GM19043 (cell line): Measurements from ENCODE around the gene HORMAD2.
"Not testable (repeated sequence)": the region's sequence is repeated elsewhere in the genome, so short reads cannot be mapped to it uniquely, and the experiment has no call there.

Experiments
- ATAC-seq: cut with Tn5 transposase; IDR thresholded peaks from one replicate; pipeline ENCODE4 v1.9.1; 2021; ENCODE audit warnings: low read depth; ENCODE audit not compliant: unreplicated experiment

Gene HORMAD2

GRCh38 chr22:30187094-30187493, 106.8 kb downstream of the HORMAD2 start:
- ATAC-seq: no peak

DNA sequence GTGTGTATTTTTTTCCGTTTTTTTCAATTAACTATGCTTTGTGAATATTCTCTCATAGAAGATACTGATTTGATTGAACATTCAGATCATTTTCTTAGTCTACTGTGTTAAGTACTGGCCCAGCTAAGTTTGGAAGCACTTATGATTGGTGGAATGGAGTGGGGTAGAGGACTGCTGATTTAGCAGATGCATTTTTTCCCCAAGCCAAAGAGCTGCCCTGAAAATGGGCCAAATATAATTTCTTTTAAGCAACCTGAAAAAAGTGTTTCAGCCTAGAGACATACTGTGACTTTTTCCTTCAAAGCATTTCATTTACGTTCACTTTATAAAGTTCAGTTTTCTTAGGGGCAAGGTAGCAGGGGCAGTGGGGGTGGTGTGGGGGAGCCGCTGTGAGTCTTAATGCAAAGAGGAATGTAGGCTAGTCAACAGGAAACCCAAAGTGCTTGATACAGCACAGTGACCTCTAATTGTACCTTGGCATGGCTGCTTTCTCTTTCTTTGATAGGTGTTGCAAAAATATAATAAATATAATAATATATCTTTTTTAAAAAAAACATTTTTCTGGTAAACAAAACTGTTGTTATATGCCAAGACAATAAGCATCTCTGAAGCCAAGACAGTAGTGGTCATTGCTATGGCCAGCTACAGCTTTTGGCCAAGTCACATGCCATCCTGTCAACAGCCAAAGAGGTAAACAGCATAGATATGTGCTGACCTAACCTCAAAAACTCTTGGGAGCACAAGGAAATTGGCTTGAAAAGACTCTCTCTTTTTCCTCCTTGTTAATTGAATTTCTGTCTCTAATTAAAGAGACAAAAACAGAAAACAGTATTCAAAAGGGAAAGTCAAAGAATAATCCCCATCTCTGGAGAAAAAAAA, 107.5 kb downstream of the HORMAD2 start:
- no peak for ATAC-seq

GRCh38 chr22:30188911-30189310, 108.6 kb downstream of the HORMAD2 start:
- ATAC-seq: no peak

GRCh38 chr22:30190574-30190973, 110.3 kb downstream of the HORMAD2 start:
- ATAC-seq: no peak

- ATAC-seq: no peak
Observed at GRCh38 chr22:30191040-30191701, 110.9 kb downstream of the HORMAD2 start.

GRCh38 chr22:30192427-30192826, 112.2 kb downstream of the HORMAD2 start:
- no peak for ATAC-seq

- ATAC-seq: no peak
Observed at GRCh38 chr22:30193031-30193775, 112.9 kb downstream of the HORMAD2 start.

GRCh38 chr22:30195245-30196140, 115.2 kb downstream of the HORMAD2 start:
- no peak for ATAC-seq

DNA sequence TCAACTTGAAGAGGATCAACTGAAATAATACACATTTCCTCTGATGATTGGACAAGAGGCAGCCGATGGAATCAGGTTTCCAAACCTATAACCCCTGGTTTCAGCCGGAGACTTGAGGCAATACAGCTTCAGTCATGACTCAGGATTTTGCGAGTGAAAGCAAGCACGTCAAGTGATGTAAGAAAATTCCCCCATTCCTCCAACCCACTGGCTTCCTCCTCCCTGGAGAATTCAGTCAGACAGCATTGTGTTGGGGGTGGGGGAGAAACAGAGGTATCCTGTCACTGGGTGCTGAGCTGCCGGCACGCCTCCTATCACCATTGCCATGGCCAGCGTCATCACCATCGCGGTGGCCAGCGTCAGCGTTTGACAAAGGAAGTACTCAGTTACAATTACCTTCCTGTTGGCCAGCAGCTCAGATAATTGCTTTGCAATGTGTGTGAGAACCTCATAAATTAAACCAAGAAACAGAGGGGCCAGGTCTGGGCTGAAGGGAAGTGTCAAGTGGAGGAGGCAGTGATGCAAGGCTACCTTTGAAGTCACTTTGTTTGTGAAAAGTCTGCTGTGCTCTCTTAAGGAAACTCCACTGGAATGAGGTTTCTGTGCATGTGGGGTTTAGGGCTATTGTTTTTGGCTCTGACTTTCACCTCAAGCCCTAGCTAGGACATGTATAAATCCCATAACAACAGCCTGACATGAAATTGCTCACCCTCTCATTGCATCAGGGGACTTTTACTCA, 116.0 kb downstream of the HORMAD2 start:
- no peak for ATAC-seq

- no peak for ATAC-seq
Observed at GRCh38 chr22:30196880-30197336, 116.6 kb downstream of the HORMAD2 start.

DNA sequence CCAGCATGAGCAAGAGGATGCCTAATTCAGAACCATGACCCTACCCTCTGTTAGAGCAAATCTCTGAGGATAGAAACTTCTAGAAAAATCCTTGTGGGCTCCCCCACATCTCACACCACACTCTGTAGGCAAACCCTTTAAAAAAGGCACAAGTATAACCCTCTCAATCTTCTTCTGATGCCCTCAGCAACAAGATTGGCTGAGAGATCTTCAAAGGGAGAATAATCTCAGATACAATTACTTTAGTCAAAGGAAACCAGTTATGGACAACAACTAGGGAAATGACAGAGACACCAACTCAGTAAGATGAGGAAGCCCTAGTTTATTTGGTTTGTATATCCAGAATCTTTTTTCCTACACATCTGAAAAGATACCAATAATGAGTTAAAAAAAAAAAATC, 117.1 kb downstream of the HORMAD2 start:
- no peak for ATAC-seq

DNA sequence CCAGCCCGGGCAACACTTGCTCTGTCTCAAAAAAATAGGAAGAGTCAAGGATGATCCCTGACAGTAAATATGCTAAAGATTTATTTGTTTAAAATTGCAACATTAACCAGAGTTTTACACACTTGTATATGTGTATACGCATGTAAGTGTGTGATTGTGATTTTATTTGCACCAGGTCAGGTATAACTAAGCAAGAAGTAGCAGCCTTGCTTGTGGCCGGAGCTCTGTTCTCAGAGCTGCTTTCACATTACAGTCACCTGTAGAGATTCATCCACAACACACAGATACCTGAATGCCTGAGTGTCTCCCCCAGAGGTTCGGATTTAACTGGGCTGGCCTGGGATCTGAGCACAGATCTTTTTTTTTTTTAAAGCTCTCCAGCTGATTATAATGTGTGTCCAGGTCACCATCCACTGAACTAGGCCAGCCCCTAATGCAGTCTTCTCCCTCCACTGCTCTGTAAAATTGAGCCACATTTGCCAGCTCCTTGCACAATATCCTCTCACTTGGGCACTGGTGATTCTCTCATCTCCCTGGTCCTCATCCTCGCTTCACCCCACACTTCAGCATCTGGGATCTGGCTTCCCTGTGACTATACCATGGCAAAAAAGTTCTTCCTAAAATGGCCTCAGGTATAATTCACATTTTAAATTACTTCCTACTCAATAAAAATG, 118.0 kb downstream of the HORMAD2 start:
- ATAC-seq: no peak

DNA sequence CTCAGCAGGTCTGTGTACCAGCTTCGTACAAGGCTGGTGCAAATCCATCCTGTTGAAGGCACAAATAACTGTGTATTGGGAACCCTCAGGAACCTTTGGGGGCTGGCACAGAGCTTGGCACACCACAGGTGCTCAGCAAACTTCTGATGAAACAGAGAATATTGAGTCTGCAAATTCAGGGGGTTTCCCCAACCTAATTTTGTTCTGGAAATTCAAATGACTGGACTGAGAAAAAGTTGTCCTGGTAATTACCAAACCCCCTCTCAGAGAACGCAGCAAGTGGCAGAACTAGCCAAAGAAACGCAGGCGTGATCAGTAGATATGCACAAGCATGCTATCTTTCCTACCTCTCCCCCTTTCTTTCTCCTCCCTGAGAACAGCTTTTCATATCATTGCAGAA, 118.7 kb downstream of the HORMAD2 start:
- ATAC-seq: no peak

DNA sequence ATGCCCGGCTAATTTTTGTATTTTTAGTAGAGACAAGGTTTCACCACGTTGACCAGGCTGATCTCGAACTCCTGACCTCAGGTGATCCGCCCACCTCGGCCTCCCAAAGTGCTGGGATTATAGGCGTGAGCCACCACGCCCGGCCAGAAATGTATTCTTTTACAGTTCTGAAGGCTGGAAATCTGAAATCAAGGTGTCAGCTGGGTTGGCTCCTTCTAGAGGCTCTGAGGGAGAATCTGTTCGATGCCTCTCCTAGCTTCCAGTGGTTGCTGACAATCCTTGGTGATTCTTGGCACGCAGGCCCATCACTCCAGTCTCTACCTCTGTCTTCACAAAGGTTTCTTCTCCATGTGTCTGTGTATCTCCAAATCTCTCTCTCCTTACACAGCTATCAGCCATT, 120.6 kb downstream of the HORMAD2 start:
- ATAC-seq: not testable (repeated sequence)

DNA sequence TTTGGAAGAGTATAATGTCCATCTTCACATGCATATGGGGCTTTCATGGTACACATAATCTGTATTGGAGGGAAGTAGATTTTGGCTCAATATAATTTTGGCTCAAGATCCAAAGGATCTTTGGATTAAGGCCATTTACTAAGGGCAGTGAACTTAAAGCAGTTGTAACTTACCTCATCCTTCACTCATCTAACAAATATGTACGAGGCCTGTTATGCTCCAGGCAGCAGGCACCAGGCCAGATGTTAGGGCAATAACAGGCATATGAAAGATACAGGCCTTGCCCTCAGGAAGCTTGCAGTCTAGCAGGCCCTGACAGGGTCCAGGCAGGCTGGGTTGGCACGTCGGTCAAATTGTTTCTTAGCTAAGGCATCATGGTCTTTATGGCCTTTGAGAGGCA, 121.7 kb downstream of the HORMAD2 start:
- no peak for ATAC-seq

DNA sequence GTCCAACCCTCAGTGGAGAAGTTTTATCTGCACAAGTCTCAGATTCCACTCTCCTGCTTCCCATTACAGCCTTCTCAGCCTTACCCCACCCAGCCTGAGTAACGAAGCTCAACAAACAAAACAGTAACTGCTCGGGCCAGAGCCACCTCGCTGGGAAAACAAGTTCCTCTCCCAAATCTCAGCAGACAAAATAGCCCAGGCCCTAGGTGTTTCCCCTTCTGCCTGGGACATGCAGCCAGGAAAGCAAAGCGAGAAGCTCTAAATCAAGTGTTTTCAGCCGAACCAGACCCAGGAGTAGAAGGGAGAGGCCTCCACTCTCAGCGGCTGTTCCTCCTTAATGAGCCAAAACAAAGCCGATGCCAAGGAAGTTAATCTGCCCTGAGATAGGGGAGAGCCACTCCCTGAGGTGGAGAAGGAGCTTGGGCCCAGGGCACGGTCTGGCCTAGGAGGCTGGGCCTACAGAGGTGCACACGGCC, 122.3 kb downstream of the HORMAD2 start:
- ATAC-seq: no peak

DNA sequence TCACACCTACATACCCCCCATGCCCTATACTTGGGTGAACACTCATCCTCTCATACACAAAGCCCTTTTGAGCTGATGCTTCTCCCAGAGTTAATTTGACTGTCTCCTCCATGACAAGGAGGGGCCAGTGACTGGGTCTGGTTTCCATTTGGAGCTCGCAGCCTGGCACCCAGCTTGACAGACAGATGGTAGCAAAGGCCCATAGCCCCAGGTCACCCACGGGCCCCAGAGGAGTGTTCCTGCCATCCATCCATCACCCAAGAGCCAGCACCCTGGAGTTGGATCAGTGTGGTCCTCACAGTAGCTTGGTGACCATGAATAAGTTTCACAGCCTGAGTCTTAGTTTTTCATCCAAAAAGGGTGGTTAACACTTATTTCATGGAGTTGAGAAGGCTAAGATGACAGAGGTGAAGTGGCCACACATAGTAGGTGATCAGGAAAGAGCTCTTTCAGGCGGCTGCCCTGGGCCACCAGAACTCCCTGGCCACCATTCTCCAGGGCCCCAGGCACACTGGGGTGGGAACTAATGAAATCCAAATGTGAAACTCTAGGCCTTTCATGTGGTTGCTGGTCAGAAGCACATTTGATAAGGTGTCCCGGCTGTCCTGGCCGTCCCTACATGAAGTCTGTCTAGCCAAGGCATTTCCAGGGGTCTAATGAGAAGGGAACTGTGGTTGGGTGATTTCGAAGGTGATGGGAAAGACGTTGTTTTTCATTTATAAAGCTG, 123.9 kb downstream of the HORMAD2 start:
- ATAC-seq: no peak

GRCh38 chr22:30204742-30205111, 124.5 kb downstream of the HORMAD2 start:
- no peak for ATAC-seq
